GM13977 (cell line): ENCODE measurements around the gene MCM9.

Experiments used
- DNase-seq: peaks from one replicate; pipeline ENCODE4 v3.0.0; 2012; ENCODE audit warnings: low spot score
- CTCF ChIP-seq: IDR thresholded peaks from 2 replicates; pipeline ENCODE4 v1.5.1; 2012; ENCODE audit warnings: mild to moderate bottlenecking, control low read depth; ENCODE audit not compliant: insufficient read depth; ENCODE audit errors: extremely low read depth, missing control alignments
- in situ Hi-C: fragments of 300-500 bp; cut with MboI; formaldehyde crosslinking; loops from one replicate; pipeline ENCODE4 v1.12.0; 2022; ENCODE audit warnings: low sequenced_read_pairs, low pct_unique_long_range_greater_than_20kb, mixed read lengths, inconsistent platforms; ENCODE audit not compliant: unreplicated experiment

Gene MCM9

GRCh38 chr6:118908441-118908840 is 26.5 kb downstream of the MCM9 start:
- in situ Hi-C loops = no loop called here
- no peak for TF ChIP-seq CTCF
- DNase-seq = no peak

GRCh38 chr6:118905851-118906250 is 29.1 kb downstream of the MCM9 start:
- no peak for DNase-seq
- in situ Hi-C loops = no loop called here
- no peak for TF ChIP-seq CTCF

- in situ Hi-C loops = no loop called here
- no peak for TF ChIP-seq CTCF
- no peak for DNase-seq
These were observed 29.9 kb downstream of the MCM9 start for GRCh38 chr6:118905084-118905483.

- no peak for DNase-seq
- no peak for TF ChIP-seq CTCF
- in situ Hi-C loops = no loop called here
These were observed 31.3 kb downstream of the MCM9 start for GRCh38 chr6:118903691-118904090.

GRCh38 chr6:118903138-118903537 is 31.8 kb downstream of the MCM9 start:
- TF ChIP-seq CTCF = no peak
- no peak for DNase-seq
- in situ Hi-C loops = no loop called here

GRCh38 chr6:118902726-118903125 is 32.2 kb downstream of the MCM9 start:
- in situ Hi-C loops = no loop called here
- DNase-seq = no peak
- TF ChIP-seq CTCF = no peak

GRCh38 chr6:118899948-118900347 is 35.0 kb downstream of the MCM9 start:
- DNase-seq = no peak
- in situ Hi-C loops = no loop called here
- TF ChIP-seq CTCF = no peak
